Right atrium auricular region (tissue), 2 donors: ENCODE measurements around the gene PDE6A. TPM values are rescaled to one million over a fixed set of nuclear protein-coding genes. Genes with fewer than 3 reads are reported as not detected.

Source experiments
- DNase-seq: peaks from one replicate; pipeline ENCODE4 v3.0.0-alpha.2; 2019; ENCODE audit warnings: low spot score
- H3K27ac ChIP-seq, 2 donors: fragments of 200-600 bp; sonication (generic); 1 replicate in 1 of 2; 2 replicates in 1 of 2; pipeline ENCODE4 v1.5.1; 2016 to 2019
- H3K27me3 ChIP-seq, 2 donors: fragments of 200-600 bp; sonication (generic); one replicate each; pipeline versions ENCODE4 v1.5.1 to v1.6.0; 2017 to 2019
- H3K36me3 ChIP-seq: fragments of 200-600 bp; sonication (generic); one replicate; pipeline ENCODE4 v1.5.1; 2016
- H3K4me1 ChIP-seq, 2 donors: fragments of 200-600 bp; sonication (generic); one replicate each; pipeline versions ENCODE4 v1.5.1 to v1.6.0; 2017 to 2019
- H3K4me3 ChIP-seq, 2 donors: fragments of 200-600 bp; sonication (generic); 1 replicate in 1 of 2; 2 replicates in 1 of 2; pipeline ENCODE4 v1.5.1; 2017 to 2019; ENCODE audit warnings: mild to moderate bottlenecking in 1 of 2, moderate library complexity in 1 of 2
- H3K9me3 ChIP-seq, 2 donors: fragments of 200-600 bp; sonication (generic); one replicate each; pipeline ENCODE4 v1.5.1; 2019
- total RNA-seq, 2 donors: library from RNA; depleted of rRNA; stranded (reverse); fragments of >200 nt; gene quantifications; one replicate each; pipeline ENCODE4 v1.1.0, GENCODE V29; 2016
- TF ChIP-seq, protein P1 (sequence below), 2 donors: fragments of 200-600 bp; sonication (generic); IDR thresholded peaks; one replicate each; pipeline ENCODE4 v1.5.1; 2019; ENCODE audit warnings: antibody characterized with exemption in 2 of 2

The PDE6A gene
- total RNA-seq, 2 donors from 2014 or later, result 0.08 TPM; not detected in 1

DNA sequence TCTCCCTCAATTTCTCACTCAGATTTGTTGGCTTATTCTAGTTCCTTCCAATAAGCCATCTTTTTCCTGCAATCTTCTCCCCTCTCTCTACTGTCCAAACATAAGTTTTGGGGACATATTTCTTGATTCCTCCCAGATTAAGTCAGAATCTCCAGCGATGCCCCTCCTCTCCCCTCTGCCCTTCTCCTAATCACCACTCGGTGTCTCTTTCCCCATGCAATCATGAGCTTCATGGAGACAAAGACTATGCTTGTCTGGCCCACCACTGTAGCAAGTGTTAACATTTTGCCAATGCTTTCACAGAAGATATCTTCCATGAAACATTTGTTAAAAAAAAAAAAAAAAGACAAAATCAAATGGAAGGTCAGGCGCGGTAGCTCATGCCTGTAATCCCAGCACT lies 42.4 kb downstream of the PDE6A start:
- H3K4me1 ChIP-seq, result no peaks in the 10 kb centered on the region
- no peak overlapping the region for H3K27ac ChIP-seq
- no peaks in the 10 kb centered on the region for H3K36me3 ChIP-seq
- no peak overlapping the region for H3K4me3 ChIP-seq
- DNase-seq, result no peak
- TF ChIP-seq, protein P1, sequence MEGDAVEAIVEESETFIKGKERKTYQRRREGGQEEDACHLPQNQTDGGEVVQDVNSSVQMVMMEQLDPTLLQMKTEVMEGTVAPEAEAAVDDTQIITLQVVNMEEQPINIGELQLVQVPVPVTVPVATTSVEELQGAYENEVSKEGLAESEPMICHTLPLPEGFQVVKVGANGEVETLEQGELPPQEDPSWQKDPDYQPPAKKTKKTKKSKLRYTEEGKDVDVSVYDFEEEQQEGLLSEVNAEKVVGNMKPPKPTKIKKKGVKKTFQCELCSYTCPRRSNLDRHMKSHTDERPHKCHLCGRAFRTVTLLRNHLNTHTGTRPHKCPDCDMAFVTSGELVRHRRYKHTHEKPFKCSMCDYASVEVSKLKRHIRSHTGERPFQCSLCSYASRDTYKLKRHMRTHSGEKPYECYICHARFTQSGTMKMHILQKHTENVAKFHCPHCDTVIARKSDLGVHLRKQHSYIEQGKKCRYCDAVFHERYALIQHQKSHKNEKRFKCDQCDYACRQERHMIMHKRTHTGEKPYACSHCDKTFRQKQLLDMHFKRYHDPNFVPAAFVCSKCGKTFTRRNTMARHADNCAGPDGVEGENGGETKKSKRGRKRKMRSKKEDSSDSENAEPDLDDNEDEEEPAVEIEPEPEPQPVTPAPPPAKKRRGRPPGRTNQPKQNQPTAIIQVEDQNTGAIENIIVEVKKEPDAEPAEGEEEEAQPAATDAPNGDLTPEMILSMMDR (IDR thresholded peaks at IDR 0.05), result no peak
- no peaks in the 10 kb centered on the region for H3K27me3 ChIP-seq
- no peaks in the 10 kb centered on the region for H3K9me3 ChIP-seq

DNA sequence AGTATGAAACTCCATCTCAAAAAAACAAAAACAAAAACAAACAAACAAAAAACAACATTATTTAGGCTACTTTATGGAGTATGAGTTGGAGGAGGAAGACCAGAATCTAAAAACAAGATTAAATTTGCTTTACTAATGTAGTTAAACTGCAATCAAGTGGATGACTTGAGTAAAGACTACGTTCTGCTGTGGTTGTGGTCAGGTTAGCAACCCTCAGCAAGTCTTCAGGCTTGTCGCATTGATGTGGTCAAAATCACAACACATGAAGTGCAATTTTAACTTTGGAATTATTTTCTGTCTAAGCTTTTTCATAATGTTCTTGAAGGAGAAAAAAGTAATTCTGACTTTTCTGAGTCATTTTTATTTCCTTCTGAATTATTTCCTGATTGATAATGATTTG lies 43.1 kb downstream of the PDE6A start:
- H3K4me3 ChIP-seq, result no peak overlapping the region
- DNase-seq, result no peak
- H3K9me3 ChIP-seq, result no peaks in the 10 kb centered on the region
- no peak overlapping the region for H3K27ac ChIP-seq
- H3K27me3 ChIP-seq, result no peaks in the 10 kb centered on the region
- TF ChIP-seq, protein P1 (IDR thresholded peaks at IDR 0.05), result no peak
- no peaks in the 10 kb centered on the region for H3K36me3 ChIP-seq
- H3K4me1 ChIP-seq, result no peaks in the 10 kb centered on the region

DNA sequence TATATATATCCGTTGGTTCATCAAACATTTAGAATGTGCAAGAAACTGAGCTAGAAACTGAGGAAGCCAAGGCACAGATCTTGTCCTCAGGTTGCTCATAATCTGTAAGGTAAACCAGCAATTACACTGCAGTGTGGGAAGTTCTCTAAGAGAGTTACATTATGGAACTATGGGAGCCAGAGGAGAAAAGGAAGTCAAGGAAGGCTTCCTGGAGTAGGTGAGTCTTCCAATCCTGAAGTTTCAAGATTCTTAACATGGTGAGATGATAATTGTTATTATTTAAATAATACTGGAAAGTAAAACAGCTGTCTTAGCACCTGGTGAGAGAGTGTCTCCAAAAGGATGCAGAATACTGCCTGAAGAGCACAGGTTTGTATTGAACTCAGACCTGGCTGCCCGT lies 44.2 kb downstream of the PDE6A start:
- Histone ChIP-seq H3K27me3 (no peaks in the 10 kb centered on the region), H3K4me3 (no peak overlapping the region), H3K4me1 (no peaks in the 10 kb centered on the region), H3K27ac (no peak overlapping the region), H3K9me3 (no peaks in the 10 kb centered on the region), H3K36me3 (no peaks in the 10 kb centered on the region)
- TF ChIP-seq, protein P1 (IDR thresholded peaks at IDR 0.05), result no peak
- no peak for DNase-seq

DNA sequence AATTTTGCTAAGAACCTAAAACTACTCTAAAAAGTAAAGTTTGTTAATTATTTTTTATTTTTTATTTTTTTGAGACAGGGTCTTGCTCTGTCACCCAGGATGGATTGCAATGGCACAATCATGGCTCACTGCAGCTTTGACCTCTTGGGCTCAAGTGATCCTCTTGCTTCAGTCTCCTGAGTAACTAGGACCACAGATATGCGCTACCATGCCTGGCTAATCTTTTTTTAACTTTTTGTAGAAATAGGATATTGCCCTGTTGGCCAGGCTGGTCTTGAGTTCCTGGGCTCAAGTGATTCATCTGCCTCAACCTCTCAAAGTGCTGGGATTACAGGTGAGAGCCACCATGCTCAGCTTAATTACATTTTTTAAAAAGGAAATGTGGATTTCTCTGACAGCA lies 45.8 kb downstream of the PDE6A start:
- Histone ChIP-seq H3K36me3 (no peaks in the 10 kb centered on the region), H3K27me3 (no peaks in the 10 kb centered on the region), H3K9me3 (no peaks in the 10 kb centered on the region), H3K27ac (no peak overlapping the region), H3K4me3 (no peak overlapping the region), H3K4me1 (no peaks in the 10 kb centered on the region)
- TF ChIP-seq, protein P1 (IDR thresholded peaks at IDR 0.05), result no peak
- no peak for DNase-seq

DNA sequence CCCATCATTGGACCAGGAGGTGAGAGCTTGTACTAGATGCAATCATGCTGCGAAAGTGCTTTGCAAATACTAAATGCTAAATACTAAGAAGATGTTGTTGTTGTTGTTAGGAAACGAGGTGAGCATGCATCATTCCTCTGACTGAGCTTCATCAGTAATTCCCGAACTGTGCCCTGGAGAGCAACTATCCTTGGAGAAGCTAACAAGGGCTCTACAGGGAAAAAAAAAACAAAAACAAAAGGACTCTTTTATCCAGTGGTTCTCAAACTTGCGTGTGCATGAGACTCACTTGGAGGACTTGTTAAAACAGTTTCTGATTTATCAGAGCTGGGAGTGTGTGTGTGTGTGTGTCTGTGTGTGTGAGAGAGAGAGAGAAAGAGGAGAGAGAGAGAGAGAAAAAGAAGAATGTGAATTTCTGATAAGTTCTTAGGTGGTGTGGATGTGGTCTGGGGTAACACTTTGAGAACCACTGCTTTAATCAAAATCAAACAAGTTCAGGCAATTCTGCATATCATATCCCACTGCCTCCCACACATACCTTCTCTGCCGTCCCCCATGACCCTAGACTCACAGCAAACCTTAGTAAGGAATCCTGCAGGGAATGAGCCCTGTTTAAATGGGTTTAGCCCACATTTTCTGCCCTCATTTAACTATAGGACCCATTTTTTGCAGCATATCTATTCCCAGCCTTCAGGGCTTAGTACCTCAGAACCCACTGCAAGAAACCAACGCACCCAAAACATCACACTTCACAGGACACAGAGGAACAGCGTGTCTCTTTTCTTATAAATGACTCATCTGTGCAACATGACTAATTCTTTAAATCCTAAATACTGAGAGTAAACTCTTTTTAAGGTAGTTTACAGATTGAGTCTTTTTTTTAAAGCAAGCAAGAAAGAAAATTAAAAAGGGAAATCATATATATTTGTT lies 48.9 kb downstream of the PDE6A start:
- TF ChIP-seq, protein P1 (IDR thresholded peaks at IDR 0.05), result no peak
- H3K27me3 ChIP-seq, result no peaks in the 10 kb centered on the region
- H3K27ac ChIP-seq, result no peak overlapping the region
- no peak for DNase-seq
- no peaks in the 10 kb centered on the region for H3K9me3 ChIP-seq
- no peak overlapping the region for H3K4me3 ChIP-seq
- H3K4me1 ChIP-seq, result no peaks in the 10 kb centered on the region
- H3K36me3 ChIP-seq, result no peaks in the 10 kb centered on the region
